Lung (tissue), 16 donors: ENCODE results near the gene CCER1. TPM values are rescaled to one million over a fixed set of nuclear protein-coding genes. Genes with fewer than 3 reads are reported as not detected.

Experiments
- ATAC-seq: fragments of 200-7000 bp; cut with Tn5 transposase; one replicate; pipeline ENCODE4 v1.9.1; 2020; ENCODE audit warnings: moderate number of reproducible peaks; ENCODE audit not compliant: insufficient read depth, low FRiP score
- DNase-seq, 3 donors: peaks; one replicate each; pipeline ENCODE4 v3.0.0-alpha.2; 2013 to 2017
- H3K27ac ChIP-seq, 2 donors: one replicate each; pipeline ENCODE4 v1.5.1; 2013; ENCODE audit warnings: mild to moderate bottlenecking in 2 of 2, moderate library complexity in 2 of 2, control low read depth in 1 of 2, inconsistent platforms in 1 of 2, low read depth in 1 of 2, low read length in 1 of 2
- H3K27me3 ChIP-seq, 3 donors: one replicate each; pipeline ENCODE4 v1.5.1; 2013; ENCODE audit warnings: low read length in 2 of 3; ENCODE audit not compliant: control insufficient read depth in 3 of 3, insufficient read depth in 3 of 3
- H3K36me3 ChIP-seq, 4 donors: one replicate each; pipeline ENCODE4 v1.5.1; 2013; ENCODE audit warnings: low read length in 4 of 4, mild to moderate bottlenecking in 1 of 4, moderate library complexity in 1 of 4; ENCODE audit not compliant: control insufficient read depth in 4 of 4, insufficient read depth in 4 of 4
- H3K4me1 ChIP-seq, 5 donors: one replicate each; pipeline ENCODE4 v1.5.1; 2013; ENCODE audit warnings: low read length in 5 of 5, mild to moderate bottlenecking in 2 of 5, moderate library complexity in 1 of 5; ENCODE audit not compliant: control insufficient read depth in 5 of 5, insufficient read depth in 5 of 5
- H3K4me3 ChIP-seq: one replicate; pipeline ENCODE4 v1.5.1; 2013; ENCODE audit warnings: mild to moderate bottlenecking, control low read depth, moderate library complexity
- H3K9ac ChIP-seq, 2 donors: one replicate each; pipeline ENCODE4 v1.5.1; 2013; ENCODE audit warnings: low read length in 2 of 2, control low read depth in 1 of 2; ENCODE audit not compliant: insufficient read depth in 1 of 2
- H3K9me3 ChIP-seq, 4 donors: one replicate each; pipeline ENCODE4 v1.5.1; 2013; ENCODE audit warnings: low read length in 3 of 4, mild to moderate bottlenecking in 1 of 4, moderate library complexity in 1 of 4; ENCODE audit not compliant: control insufficient read depth in 4 of 4, insufficient read depth in 3 of 4
- CTCF ChIP-seq: IDR thresholded peaks from 2 replicates; pipeline ENCODE4 v1.5.1; 2012; ENCODE audit warnings: mild to moderate bottlenecking; ENCODE audit errors: control extremely low read depth, extremely low read depth
- WGBS, 2 donors: extraction: QIAGEN DNeasy Blood & Tissue Kit; methylation state at CpG; one replicate each; pipeline ENCODE4 v1.1.7; 2013; 5-methylcytosine and 5-hydroxymethylcytosine counted together
- long read RNA-seq, 5 donors: transcript quantifications; one replicate each; lab custom pipeline, GENCODE V29; 2026
- polyA plus RNA-seq, 2 donors: library from polyadenylated mRNA; stranded (reverse); fragments of 200-250 nt; gene quantifications; one replicate each; pipeline ENCODE4 v1.2.1, GENCODE V29; 2013
- total RNA-seq, 2 donors: library from RNA; depleted of rRNA in 1 of 2; stranded (reverse); fragments of >200 nt in 1 of 2; gene quantifications; one replicate each; pipeline ENCODE4 v1.2.1, GENCODE V29; 2014 to 2021
- donor health status: control.
- donor health status: control.
- donor health status: Bipolar disorder and iron deficiency.
- donor health status: healthy.
- donor health status: DM: yes; HTN: yes; CAD: no.

CCER1 gene
- total RNA-seq (not detected), polyA plus RNA-seq (not detected)
- long read RNA-seq, donor 1 = 0 reads
- long read RNA-seq, donor 2 = 0 reads
- long read RNA-seq, donor 3 = 0 reads
- long read RNA-seq, donor 4 = 0 reads
- long read RNA-seq, donor 5 = 0 reads

GRCh38 chr12:90954921-90955320 lies at the start of gene CCER1:
Gene CCER1 (minus strand): TSS chr12:90955176. CDS start chr12:90954742, 434 bp downstream.
- Histone ChIP-seq H3K27ac (no peak within 1 kb of the TSS), H3K4me1 (peaks cover 0 to 9% (median 0%) of the 10 kb centered on the region in 5 donors), H3K27me3 (no peaks in the 10 kb centered on the region), H3K36me3 (no peaks in the 10 kb centered on the region), H3K9me3 (no peaks in the 10 kb centered on the region), H3K4me3 (no peak within 1 kb of the TSS), H3K9ac (no peak within 1 kb of the TSS)
- ATAC-seq (no peak), DNase-seq (no peak)
- TF ChIP-seq CTCF = no peak
- 98% methylated on average over 22 of the region's 22 CpGs for WGBS, 2 donors

GRCh38 chr12:91003737-91004136 lies 48.8 kb upstream of the CCER1 start:
- Histone ChIP-seq H3K9ac (no peak overlapping the region), H3K36me3 (no peaks in the 10 kb centered on the region), H3K9me3 (no peaks in the 10 kb centered on the region), H3K4me3 (no peak overlapping the region), H3K27ac (no peak overlapping the region), H3K27me3 (no peaks in the 10 kb centered on the region), H3K4me1 (no peaks in the 10 kb centered on the region)
- TF ChIP-seq CTCF = no peak
- DNase-seq (no peak), ATAC-seq (no peak)

GRCh38 chr12:91001306-91001705 lies 46.3 kb upstream of the CCER1 start:
- no peak for TF ChIP-seq CTCF
- 61 to 79% methylated on average over 1 of the region's 1 CpG for WGBS, 2 donors
- Histone ChIP-seq H3K4me1 (no peaks in the 10 kb centered on the region), H3K4me3 (no peak overlapping the region), H3K9me3 (no peaks in the 10 kb centered on the region), H3K27ac (no peak overlapping the region), H3K36me3 (no peaks in the 10 kb centered on the region), H3K9ac (no peak overlapping the region), H3K27me3 (no peaks in the 10 kb centered on the region)
- no peak for ATAC-seq
- DNase-seq = no peak

GRCh38 chr12:90999966-91000365 lies 45.0 kb upstream of the CCER1 start:
- Histone ChIP-seq H3K9ac (no peak overlapping the region), H3K27me3 (no peaks in the 10 kb centered on the region), H3K27ac (no peak overlapping the region), H3K9me3 (no peaks in the 10 kb centered on the region), H3K4me3 (no peak overlapping the region), H3K36me3 (no peaks in the 10 kb centered on the region), H3K4me1 (peaks cover 0 to 10% (median 0%) of the 10 kb centered on the region in 5 donors)
- no peak for TF ChIP-seq CTCF
- DNase-seq = no peak
- ATAC-seq = no peak
- 76 to 90% methylated on average over 2 of the region's 2 CpGs for WGBS, 2 donors
